ENCODE results near the gene ACTN1.

GRCh38 chr14:68828698-68829097 lies 150.4 kb downstream of the ACTN1 start:
- TF ChIP-seq, protein P1, sequence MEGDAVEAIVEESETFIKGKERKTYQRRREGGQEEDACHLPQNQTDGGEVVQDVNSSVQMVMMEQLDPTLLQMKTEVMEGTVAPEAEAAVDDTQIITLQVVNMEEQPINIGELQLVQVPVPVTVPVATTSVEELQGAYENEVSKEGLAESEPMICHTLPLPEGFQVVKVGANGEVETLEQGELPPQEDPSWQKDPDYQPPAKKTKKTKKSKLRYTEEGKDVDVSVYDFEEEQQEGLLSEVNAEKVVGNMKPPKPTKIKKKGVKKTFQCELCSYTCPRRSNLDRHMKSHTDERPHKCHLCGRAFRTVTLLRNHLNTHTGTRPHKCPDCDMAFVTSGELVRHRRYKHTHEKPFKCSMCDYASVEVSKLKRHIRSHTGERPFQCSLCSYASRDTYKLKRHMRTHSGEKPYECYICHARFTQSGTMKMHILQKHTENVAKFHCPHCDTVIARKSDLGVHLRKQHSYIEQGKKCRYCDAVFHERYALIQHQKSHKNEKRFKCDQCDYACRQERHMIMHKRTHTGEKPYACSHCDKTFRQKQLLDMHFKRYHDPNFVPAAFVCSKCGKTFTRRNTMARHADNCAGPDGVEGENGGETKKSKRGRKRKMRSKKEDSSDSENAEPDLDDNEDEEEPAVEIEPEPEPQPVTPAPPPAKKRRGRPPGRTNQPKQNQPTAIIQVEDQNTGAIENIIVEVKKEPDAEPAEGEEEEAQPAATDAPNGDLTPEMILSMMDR (IDR thresholded peaks at IDR 0.05) = no peak
- no peak for TF ChIP-seq POLR2AphosphoS5 (IDR thresholded peaks at IDR 0.05; ENCODE audit: low read depth, low read length)
- TF ChIP-seq TCF7L2 (IDR thresholded peaks at IDR 0.05; ENCODE audit: low read depth, low read length) = no peak
- TF ChIP-seq, protein P2, sequence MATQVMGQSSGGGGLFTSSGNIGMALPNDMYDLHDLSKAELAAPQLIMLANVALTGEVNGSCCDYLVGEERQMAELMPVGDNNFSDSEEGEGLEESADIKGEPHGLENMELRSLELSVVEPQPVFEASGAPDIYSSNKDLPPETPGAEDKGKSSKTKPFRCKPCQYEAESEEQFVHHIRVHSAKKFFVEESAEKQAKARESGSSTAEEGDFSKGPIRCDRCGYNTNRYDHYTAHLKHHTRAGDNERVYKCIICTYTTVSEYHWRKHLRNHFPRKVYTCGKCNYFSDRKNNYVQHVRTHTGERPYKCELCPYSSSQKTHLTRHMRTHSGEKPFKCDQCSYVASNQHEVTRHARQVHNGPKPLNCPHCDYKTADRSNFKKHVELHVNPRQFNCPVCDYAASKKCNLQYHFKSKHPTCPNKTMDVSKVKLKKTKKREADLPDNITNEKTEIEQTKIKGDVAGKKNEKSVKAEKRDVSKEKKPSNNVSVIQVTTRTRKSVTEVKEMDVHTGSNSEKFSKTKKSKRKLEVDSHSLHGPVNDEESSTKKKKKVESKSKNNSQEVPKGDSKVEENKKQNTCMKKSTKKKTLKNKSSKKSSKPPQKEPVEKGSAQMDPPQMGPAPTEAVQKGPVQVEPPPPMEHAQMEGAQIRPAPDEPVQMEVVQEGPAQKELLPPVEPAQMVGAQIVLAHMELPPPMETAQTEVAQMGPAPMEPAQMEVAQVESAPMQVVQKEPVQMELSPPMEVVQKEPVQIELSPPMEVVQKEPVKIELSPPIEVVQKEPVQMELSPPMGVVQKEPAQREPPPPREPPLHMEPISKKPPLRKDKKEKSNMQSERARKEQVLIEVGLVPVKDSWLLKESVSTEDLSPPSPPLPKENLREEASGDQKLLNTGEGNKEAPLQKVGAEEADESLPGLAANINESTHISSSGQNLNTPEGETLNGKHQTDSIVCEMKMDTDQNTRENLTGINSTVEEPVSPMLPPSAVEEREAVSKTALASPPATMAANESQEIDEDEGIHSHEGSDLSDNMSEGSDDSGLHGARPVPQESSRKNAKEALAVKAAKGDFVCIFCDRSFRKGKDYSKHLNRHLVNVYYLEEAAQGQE (IDR thresholded peaks at IDR 0.05; ENCODE audit: insufficient read depth in 1 of 2, low read depth in 2 of 2, low read length in 1 of 2) = no peak
- TF ChIP-seq SIN3A (IDR thresholded peaks at IDR 0.05; ENCODE audit: borderline replicate concordance, insufficient read depth, low read depth, low read length) = no peak
